ENCODE results near the gene PLCB4. TPM values are rescaled to one million over a fixed set of nuclear protein-coding genes. Genes with fewer than 3 reads are reported as not detected.

The PLCB4 gene
- total RNA-seq, 4 donors from 2014 or later = 2.3 to 3.9 (median 3.3) TPM

DNA sequence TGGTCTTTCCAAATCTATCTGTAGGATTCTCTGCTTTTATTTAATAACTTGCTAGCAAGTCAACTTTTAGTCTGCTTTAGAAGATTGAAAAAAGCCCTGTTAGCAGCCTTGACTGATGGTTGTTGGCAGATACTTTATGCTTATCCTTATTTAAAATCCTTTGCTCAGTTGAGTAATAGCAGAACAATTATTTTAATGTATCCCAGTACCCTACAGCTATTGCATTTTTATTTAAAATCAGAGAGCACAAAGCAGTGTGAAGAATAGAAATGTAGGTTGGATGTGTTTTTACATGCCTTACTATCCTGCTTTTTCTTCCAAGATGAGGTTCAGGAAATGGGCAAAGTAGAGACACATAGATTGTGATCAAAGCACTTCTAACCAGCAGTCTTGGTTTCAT lies 298.4 kb downstream of the PLCB4 start:
- in situ Hi-C loops (cut with MboI; ENCODE audit: low sequenced_read_pairs in 4 of 4) (loop anchor here in 2 of 4 donors (10.0 to 25.0 kb wide), 2 partner anchors 513 to 530 kb away; no protein-coding TSS in a partner anchor), intact Hi-C loops (cut with DNase I; ENCODE audit: low total_unique reads) (no loop called here)
- no peaks in the 10 kb centered on the region for H3K9me3 ChIP-seq
- no peaks in the 10 kb centered on the region for H3K27me3 ChIP-seq
- DNase-seq (no peak), ATAC-seq (no peak)
- TF ChIP-seq POLR2A (IDR thresholded peaks at IDR 0.05) = no peak
- TF ChIP-seq, protein P1, sequence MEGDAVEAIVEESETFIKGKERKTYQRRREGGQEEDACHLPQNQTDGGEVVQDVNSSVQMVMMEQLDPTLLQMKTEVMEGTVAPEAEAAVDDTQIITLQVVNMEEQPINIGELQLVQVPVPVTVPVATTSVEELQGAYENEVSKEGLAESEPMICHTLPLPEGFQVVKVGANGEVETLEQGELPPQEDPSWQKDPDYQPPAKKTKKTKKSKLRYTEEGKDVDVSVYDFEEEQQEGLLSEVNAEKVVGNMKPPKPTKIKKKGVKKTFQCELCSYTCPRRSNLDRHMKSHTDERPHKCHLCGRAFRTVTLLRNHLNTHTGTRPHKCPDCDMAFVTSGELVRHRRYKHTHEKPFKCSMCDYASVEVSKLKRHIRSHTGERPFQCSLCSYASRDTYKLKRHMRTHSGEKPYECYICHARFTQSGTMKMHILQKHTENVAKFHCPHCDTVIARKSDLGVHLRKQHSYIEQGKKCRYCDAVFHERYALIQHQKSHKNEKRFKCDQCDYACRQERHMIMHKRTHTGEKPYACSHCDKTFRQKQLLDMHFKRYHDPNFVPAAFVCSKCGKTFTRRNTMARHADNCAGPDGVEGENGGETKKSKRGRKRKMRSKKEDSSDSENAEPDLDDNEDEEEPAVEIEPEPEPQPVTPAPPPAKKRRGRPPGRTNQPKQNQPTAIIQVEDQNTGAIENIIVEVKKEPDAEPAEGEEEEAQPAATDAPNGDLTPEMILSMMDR (IDR thresholded peaks at IDR 0.05 in 4 of 5, conservative IDR thresholded peaks at IDR 0.05 in 1 of 5) = no peak
- no peaks in the 10 kb centered on the region for H3K4me1 ChIP-seq
- H3K36me3 ChIP-seq = no peaks in the 10 kb centered on the region
- H3K4me3 ChIP-seq = no peak overlapping the region
- H3K27ac ChIP-seq = no peak overlapping the region

DNA sequence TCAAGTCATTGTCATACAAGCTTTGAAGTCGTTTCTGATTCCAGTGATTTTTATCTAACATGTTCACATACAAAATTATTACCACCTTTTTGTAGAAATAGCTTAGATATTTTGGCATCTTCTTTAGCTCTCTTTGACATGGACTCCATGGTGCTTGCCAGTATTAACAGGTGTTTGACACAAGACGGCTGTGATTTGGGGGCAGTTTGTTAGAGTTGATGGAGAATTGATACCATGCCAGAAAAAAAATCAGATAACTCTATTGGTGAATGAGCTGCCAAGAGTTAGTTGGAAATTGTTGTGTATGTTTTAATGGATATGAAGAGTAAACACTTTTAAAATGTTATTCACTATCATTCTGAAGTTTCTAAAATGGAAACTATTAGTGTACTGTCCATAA lies 298.9 kb downstream of the PLCB4 start:
- in situ Hi-C loops (cut with MboI; ENCODE audit: low sequenced_read_pairs in 4 of 4) = loop anchor here in 2 of 4 donors (10.0 to 25.0 kb wide), 2 partner anchors 513 to 530 kb away; no protein-coding TSS in a partner anchor
- intact Hi-C loops (cut with DNase I; ENCODE audit: low total_unique reads) = no loop called here
- ATAC-seq = no peak

DNA sequence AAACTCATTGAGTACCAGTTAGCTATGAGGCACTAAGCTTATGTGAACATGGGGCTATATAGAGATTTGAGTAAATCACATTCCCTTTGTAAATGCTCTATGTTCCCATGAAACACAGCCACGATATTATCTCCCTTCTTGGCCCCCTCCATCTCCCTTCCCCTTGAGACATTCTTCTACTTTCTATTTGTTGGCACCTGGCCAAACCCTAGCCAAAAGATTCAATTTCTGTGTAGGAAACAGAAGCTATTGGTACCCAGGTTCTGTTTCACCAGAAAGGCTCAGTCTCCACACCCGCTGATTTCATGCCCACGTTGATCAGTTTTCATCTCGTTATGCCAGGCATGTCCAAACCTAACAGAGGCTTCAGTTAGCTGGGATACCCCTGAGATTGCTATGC lies 300.0 kb downstream of the PLCB4 start:
- Histone ChIP-seq H3K4me3 (no peak overlapping the region), H3K27ac (no peak overlapping the region), H3K4me1 (no peaks in the 10 kb centered on the region), H3K9me3 (no peaks in the 10 kb centered on the region), H3K27me3 (no peaks in the 10 kb centered on the region), H3K36me3 (no peaks in the 10 kb centered on the region)
- DNase-seq (no peak), ATAC-seq (no peak)
- intact Hi-C loops (cut with DNase I; ENCODE audit: low total_unique reads) = no loop called here
- in situ Hi-C loops (cut with MboI; ENCODE audit: low sequenced_read_pairs in 4 of 4) = loop anchor here in 2 of 4 donors (10.0 to 25.0 kb wide), 2 partner anchors 514 to 532 kb away; no protein-coding TSS in a partner anchor
- TF ChIP-seq POLR2A (IDR thresholded peaks at IDR 0.05) = no peak
- TF ChIP-seq, protein P1 (IDR thresholded peaks at IDR 0.05 in 4 of 5, conservative IDR thresholded peaks at IDR 0.05 in 1 of 5) = no peak

More for the DNA sequence above, 298.9 kb downstream of the PLCB4 start:
- TF ChIP-seq, protein P1 (IDR thresholded peaks at IDR 0.05 in 4 of 5, conservative IDR thresholded peaks at IDR 0.05 in 1 of 5) = no peak
- no peak for TF ChIP-seq POLR2A (IDR thresholded peaks at IDR 0.05)
- DNase-seq = no peak
- H3K4me3 ChIP-seq = no peak overlapping the region
- no peaks in the 10 kb centered on the region for H3K4me1 ChIP-seq
- H3K36me3 ChIP-seq = no peaks in the 10 kb centered on the region
- no peaks in the 10 kb centered on the region for H3K9me3 ChIP-seq
- H3K27me3 ChIP-seq = no peaks in the 10 kb centered on the region
- H3K27ac ChIP-seq = no peak overlapping the region

DNA sequence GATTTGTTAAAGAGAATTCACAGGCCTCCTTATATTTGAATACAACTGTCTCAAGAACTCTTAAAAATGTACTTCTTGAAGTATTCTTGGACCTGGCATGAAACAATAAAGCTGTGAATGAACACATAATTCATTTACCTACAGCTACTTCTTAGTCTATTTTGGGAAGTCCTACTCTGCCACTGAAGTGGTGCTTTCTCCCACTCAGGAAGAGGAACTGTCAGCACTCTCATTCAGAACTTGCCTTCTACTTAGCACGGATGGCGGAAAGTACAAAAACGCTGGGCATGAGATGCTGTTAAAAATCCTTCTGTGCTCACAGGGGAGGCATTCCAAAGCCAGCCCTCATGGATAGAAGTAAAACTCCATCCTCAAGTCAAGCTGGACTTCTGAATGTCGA lies 300.7 kb downstream of the PLCB4 start:
- ATAC-seq (no peak), DNase-seq (no peak)
- TF ChIP-seq, protein P1 (IDR thresholded peaks at IDR 0.05 in 4 of 5, conservative IDR thresholded peaks at IDR 0.05 in 1 of 5) = no peak
- no peak for TF ChIP-seq POLR2A (IDR thresholded peaks at IDR 0.05)
- H3K9me3 ChIP-seq = no peaks in the 10 kb centered on the region
- no peaks in the 10 kb centered on the region for H3K27me3 ChIP-seq
- no peak overlapping the region for H3K4me3 ChIP-seq
- no peak overlapping the region for H3K27ac ChIP-seq
- intact Hi-C loops (cut with DNase I; ENCODE audit: low total_unique reads) (no loop called here), in situ Hi-C loops (cut with MboI; ENCODE audit: low sequenced_read_pairs in 4 of 4) (loop anchor here in 2 of 4 donors (10.0 to 25.0 kb wide), 2 partner anchors 515 to 532 kb away; no protein-coding TSS in a partner anchor)
- H3K4me1 ChIP-seq = no peaks in the 10 kb centered on the region
- no peaks in the 10 kb centered on the region for H3K36me3 ChIP-seq

DNA sequence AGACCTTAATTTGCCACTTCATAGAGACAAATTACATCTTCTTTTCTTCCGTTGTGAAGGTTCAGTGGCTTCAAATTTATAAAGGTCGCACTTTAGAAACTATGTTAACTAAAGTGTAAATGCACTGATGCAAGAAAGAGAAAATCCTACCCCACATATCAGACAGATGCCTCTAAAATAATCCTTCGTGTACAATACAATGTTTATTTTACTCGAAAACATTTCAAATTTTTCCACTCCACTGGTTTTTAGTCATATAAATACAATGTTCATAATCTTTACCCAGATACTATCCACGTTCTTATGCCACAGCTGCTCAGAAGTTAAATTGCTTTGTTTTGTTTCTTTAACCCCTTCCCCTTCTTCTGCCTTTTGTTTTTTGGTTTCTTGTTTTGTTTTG lies 305.2 kb downstream of the PLCB4 start:
- intact Hi-C loops (cut with DNase I; ENCODE audit: low total_unique reads) = no loop called here
- no peak for ATAC-seq
- Histone ChIP-seq H3K4me1 (peaks cover 0 to 3% of the 10 kb centered on the region in 2 donors), H3K27ac (no peak overlapping the region), H3K27me3 (no peaks in the 10 kb centered on the region), H3K4me3 (no peak overlapping the region), H3K36me3 (no peaks in the 10 kb centered on the region), H3K9me3 (no peaks in the 10 kb centered on the region)
- in situ Hi-C loops (cut with MboI; ENCODE audit: low sequenced_read_pairs in 4 of 4) = loop anchor here in 1 of 4 donors (25.0 kb wide), 1 partner anchor 537 kb away; no protein-coding TSS in a partner anchor
- no peak for DNase-seq
- TF ChIP-seq, protein P1 (IDR thresholded peaks at IDR 0.05 in 4 of 5, conservative IDR thresholded peaks at IDR 0.05 in 1 of 5) = no peak
- no peak for TF ChIP-seq POLR2A (IDR thresholded peaks at IDR 0.05)

Data from gastrocnemius medialis (tissue), 4 donors.